ENCODE measurements around the gene SAMD4A.
A peak's percentile ranks its signal among the peaks of the same experiment; 100 is the strongest.

Gene SAMD4A

DNA sequence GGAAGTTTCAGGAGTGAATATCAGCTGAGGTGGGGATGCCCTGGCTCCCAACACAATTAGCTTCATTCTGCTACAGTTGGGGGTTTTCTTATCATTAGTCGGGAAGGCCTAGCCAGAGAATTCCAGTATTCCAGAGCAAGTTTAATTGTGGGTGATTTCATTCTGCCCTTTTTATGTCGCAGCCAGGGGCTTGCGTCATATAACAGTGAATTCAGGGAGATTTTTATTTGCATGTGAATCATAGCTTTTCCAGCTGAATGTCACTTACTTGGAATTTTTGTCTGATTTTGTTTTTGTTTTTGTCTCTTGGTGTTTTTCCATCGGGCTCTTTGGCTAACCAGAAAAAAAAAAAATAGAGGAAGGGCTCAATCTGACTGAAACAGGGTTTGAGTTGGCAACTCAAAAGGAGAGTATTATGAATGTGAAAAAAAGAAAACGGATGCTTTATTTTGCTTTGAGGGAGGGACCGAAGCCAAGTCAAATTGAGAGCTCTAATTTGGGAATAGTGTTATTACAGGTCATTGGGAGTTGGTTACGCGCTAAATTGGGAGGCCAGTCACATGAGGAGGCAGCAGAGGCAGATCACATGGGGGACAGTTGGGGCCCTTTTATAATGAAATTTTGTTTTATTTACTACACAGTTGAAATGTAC is 119.4 kb downstream of the SAMD4A start:
- DNase-seq = peak in 1 of 2 donors; percentile 21

DNA sequence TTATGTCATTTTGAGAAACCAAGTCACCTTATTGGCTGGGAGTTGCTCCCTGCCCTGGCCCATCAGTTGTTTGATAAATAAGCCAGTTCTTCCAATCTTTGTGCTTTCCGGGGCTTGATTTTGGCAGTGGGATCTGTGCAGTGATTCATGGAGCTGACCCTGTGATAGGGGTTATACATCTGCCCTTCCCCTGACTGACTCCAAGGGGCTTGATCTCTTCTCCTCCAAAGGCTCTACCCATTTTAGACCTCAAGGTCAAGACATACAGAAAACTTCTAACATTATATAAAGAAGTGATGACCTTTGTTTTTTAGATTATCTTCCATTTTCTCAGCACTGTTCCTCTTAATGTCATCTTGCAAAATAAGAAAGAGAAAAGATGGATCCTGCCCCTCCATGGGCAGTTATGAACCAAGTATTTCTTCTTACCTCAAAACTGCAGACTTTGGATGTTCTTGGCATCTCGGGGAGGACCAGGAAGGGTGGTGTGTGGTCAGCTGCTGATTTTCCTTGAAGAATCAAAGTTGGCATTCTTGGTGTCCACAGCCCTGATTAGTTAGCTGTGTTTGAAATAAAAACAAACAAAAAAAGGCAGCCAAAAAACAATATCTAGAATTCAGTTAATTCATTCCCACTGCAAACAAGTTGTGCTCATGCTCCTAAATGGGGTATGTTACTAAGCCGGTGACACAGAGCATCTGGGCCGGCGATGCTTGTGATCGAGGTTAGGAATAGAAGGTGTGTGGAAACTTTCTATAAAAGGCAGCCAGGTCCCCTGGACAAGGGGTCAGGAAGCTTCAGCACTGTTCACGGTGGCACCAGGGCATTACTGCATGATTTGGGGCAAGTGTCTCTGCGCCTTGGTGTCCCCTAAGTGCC is 120.2 kb downstream of the SAMD4A start:
- DNase-seq = no peak

DNA sequence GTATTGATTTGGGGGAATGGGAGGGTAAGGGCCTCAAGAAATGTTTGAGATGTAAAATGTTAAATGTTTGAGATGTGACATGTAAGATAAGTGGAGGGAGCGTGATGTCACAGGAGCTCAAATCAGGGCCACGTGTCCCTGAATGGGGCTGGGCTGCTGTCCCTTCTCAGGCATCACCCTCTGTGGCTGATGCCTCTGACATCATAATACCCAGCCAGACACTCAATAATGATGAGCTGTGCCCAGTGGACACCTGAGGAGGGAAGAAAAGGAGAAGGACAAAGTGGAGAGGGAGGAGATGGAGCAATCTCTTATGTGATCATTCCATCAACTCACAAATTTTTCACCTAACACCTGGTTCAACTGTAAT is 120.8 kb downstream of the SAMD4A start:
- no peak for DNase-seq

DNA sequence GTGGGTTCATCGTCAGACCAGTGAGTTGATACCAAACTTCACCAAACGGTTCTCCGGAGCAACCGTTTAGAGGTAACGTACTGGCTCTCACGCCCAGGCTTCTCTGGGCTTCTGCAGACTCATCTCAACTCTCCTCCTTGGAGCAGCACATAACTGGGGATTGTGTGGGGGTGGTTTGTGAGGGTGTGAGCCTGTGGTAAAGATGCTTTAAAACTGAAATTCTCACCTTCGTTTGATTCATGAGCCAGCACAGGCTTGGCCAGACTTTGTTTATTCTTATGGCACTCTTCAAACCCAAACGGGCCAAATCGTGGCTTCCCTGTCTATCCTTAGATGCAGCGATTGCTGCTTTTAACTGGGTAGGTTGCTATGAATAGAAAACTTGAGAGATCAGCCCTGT is 121.3 kb downstream of the SAMD4A start:
- no peak for DNase-seq

DNA sequence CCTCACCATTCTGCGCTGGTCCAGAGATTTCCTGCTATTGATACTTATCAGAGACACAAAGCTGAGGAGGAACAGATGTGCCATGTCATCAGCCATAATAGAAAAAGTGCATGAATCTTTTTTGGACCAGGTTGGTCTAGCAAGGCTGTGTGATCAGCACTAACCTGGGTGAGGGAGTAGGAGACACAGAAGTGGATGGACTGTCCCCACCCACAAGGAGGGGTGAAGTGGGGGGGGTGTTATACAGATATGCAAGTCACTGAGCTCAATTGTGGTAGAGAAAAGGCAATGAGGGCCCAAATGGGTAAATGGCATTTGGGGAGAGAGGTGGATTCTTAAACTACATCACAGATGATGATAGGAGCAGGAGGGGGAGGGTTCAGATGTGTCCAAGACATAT is 123.0 kb downstream of the SAMD4A start:
- no peak for DNase-seq

DNA sequence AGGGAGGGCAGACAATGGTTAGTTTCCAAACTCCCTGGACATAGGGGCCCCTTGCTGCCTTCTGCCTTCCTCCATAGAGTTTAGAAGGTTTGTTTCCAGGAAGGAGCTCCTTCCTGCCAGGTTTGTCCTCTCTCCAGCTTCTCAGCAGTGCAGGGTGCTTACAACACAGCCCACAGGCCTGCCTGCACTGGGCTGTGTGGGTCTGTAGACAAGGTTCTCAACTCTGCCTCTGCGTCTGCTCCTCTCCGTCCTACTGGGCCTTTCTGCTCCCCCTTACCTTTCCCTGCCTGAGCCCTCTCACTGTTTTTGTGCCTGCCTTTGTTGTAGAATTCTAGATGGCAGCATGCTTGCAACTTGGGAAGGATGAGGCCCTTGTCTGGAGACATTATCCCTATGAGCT is 124.0 kb downstream of the SAMD4A start:
- no peak for DNase-seq

DNA sequence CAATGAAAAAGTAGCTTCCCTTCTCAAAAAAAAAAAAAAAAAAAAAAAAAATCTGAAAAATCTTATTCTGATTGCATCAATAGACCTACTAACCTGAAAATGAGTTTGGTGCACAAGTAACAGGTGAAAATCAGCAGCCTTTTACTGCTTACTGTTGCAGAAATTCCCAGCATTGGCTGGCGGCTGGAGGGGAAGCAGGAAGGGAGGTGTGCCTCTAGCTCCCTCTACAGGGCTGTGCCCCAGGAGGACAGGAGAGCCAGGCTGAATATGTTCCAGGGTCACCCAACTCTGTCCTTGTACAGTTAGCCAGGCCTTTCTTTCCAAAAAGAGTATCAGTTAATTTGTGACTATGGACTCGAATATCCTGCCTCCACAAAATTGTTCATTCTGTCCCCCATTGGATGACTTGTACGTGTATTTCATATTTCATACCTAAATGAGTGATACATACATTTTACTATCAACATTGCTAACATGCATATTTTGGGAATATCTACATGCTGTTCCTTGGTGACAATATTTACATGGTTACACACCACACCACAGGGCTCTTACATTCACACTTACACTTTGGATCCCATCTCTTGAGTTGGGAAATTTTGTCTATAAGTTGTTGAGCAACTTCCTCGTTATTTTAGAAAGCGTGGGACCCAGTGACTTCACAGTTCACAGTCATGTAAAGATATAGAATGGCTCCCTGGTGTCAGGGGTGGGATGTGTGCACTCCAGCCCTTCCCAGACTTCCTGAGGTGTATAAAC is 124.8 kb downstream of the SAMD4A start:
- peak; percentile 85 to 87 for DNase-seq

DNA sequence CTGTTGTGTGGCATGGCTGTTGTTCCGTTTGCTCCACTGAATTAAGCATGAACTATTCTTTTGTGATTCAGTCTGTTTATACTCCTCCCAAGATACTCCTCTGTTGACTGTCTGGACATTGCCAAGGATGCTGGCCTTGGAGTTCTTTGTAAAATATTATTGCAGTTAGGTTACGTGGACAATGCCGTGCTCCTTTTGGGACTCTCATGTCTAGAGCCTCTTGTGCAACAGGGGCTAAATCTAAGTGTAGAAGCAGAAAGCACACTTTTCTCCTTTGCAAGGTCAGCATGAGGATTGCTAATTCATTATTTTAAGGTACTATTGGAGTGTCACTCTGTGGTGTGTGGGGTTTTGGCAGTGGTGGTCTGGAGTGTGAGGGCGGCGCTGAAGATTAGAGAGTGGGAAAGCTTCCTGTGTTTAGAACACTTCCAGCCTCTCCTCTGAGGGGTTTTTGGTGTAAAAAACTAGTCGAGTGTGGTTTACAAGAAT is 125.4 kb downstream of the SAMD4A start:
- DNase-seq = no peak

DNA sequence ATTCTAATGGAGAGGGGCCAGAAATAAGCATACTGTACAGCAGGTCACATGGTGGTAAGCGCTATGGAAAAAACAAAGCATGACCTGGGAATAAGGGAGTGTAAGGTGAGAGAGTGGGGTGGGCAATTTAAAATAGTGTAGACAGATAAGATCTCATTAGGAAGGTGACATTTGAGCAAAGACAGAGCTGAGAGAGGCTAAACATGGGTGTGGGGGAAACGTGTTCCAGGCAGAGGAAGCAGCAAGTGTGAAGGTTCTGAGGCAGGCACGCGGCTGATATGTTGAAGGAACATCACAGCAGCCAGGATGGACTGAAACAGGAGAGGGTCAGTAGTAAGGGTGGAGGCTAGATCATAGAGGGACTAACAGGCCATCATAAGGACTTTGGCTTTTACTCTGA is 126.8 kb downstream of the SAMD4A start:
- DNase-seq = no peak

DNA sequence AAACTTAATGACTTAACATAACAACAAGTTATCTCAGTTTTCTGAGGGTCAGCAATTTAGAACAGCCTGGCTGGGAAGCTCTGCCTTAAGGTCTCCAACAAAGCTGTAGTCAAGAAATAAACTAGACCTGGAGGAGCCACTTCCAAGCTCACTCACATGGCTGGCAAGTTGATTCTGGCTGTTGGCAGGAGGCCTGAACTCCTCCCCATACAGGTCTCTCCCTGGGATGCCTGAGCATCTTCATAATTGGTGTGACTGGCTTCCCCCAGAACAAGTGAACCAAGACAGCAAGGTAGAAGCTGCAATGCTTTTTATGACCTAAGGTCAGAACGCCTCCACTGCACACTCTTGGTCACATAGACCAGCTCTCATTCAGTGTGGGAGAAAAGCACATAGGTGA is 128.3 kb downstream of the SAMD4A start:
- DNase-seq = no peak

DNA sequence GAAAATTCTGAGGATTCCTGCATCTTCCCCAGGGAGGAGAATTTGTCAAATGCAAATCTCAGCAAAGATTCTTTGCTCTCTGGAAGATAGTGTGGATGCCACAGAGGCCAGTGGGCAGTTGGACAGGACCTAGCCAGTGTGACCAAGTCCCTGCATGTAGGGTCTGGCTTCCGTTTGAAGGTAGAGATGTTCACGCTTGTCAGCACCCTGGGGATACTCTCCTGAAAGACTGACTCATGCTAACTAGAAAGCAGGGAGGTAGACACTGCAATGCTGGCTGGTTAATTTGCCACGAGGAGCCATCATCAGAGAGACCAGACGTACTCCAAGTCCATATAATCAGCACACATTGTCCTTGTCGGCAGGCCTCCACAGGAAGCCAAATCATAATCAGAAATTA is 130.1 kb downstream of the SAMD4A start:
- DNase-seq = no peak

DNA sequence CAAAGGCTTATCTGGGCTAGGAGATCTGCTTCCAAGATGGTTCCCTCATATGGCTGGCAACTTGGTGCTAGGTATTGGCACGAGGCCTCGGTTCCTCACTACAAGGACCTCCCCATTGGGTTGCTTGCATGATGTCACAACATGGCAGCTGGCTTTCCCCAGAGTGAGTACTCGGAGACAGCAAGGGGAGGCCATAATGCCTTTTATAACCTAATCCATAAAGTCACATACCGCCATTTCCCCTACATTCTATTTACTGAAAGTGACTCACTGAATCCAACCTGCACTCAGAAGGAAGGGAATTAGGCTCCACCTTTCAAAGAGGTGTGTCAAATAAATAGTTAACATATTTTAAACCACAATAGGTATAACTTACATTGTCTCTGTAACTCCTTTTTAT is 130.9 kb downstream of the SAMD4A start:
- no peak for DNase-seq

DNA sequence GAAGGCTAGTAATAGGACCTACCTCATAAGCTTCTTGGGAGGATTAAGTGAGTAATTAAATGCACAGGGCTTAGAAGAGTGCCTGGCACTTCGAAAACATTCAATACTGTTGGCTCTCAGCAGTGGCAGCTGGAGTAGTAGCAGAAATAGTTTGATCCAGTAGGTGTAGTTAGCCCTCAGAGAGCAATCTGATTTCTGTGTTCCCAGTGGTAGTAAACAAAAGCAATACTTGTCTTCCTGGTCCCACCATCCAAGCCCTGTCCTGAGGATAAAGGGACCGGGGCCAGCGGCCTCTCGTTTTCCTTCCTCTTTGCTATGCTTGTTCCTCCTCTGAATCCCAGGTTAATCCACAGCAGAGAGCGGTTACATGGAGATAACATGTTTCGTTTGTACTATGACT is 131.6 kb downstream of the SAMD4A start:
- no peak for DNase-seq

DNA sequence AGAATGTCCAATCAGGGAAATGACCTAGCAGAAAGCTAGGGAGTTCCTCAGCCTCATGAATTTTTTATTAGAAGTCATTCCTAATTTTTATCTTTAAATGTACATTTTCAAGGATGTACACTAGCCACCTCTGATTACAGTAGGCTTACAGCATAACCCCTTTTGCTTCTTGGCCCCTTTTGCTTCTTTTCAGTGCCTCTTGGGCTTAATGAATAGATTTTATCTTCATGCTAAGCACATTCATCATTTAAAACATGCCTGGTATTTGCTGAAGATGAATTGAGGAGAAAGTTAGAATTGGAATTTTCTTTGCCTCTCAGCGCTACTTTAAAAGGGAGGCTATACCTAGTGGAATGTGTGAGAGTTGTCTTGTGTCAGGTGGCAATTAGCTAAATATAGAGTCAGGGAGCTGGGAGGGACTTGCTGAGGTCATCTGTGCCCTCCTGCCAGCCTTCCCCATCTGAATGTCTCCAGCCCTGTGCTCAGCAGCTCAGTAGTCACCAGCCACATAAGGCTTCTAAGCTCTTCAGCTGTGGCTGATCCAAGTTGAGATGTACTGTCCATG is 132.1 kb downstream of the SAMD4A start:
- DNase-seq = no peak

DNA sequence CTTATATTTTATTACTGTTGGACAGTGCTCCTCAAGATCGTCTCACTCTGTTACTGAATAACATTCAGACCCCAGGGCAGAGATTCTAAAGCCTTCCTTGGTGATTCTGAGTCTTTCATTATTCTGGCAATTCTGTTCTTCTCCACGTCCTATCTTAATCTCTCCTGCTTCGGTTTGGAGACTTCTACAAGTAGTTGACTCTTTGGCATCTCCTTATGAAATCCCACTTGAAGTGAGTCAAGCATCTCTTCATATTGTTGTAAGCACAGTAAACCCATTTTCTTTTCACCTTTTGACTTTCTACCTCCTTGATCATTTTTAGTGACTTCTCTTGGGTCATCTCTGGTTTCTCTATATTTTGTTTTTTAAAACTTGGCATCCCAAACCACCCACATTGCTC is 132.8 kb downstream of the SAMD4A start:
- no peak for DNase-seq

DNA sequence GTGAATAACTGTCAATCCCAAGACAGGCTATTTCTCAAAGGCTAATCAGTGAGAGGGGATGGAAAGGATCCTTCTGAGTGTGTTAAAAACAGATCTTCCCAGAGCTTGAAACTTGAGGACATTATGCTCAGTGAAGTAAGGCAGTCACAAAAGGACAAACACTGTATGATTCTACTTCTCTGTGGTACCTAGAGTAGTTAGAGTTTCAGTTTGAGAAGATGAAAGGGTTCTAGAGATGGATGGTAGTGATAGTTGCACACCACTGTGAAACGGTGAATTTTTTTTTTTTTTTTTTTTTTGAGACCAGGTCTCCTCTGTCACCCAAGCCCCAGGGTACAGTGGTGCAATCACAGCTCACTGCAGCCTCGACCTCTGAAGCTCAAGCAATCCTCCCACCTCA is 133.8 kb downstream of the SAMD4A start:
- DNase-seq = no peak

DNA sequence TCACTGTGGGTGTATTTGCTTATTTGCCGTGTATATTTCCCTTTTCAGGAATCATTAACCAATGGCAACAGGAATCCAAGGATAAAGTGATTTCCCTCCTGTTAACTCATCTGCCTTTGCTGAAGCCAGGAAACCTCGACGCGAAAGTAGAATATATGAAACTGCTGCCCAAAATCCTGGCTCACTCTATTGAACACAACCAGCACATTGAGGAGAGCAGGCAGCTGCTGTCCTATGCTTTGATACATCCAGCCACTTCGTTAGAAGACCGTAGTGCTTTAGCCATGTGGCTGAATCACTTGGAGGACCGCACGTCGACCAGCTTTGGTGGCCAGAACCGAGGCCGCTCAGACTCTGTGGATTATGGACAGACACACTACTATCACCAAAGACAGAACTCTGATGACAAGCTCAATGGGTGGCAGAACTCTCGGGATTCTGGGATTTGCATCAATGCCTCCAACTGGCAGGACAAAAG is 135.1 kb downstream of the SAMD4A start:
- no peak for DNase-seq

DNA sequence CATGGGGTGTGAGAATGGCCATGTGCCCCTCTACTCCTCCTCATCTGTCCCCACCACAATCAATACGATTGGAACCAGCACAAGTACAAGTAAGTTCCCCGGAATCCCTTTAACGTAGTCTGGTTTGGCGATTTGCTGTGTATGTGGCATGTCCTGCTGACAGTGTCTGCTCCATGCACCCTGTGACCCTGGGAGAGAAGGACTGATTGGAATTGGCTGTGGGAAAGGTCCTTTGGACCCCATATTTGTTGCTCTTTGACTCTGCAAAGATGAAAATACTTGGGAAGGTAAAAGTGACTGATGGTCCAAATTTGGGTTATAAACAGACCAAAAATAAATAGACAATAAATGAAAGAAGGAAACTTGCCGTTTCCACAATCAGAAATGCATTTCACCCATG is 135.6 kb downstream of the SAMD4A start:
- no peak for DNase-seq

DNA sequence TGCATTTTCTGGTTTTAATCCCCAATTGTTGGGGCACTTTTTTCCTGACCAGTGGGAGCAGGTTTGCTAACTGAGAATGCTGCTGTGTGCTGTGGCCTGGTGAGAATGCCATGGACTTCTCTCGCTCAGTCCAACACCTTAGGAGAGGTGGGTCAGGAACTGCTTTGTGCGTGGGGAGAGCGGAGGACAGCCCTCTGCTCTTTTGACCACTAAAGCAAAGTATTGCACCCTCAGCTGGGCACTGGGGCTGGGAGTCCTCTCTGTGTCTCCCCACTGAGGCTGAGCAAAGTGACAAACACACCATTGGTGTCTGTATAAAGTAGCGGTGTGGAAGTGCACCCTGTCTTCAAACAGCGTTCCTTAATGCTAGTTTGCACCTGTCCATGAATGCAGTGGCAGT is 136.2 kb downstream of the SAMD4A start:
- no peak for DNase-seq

DNA sequence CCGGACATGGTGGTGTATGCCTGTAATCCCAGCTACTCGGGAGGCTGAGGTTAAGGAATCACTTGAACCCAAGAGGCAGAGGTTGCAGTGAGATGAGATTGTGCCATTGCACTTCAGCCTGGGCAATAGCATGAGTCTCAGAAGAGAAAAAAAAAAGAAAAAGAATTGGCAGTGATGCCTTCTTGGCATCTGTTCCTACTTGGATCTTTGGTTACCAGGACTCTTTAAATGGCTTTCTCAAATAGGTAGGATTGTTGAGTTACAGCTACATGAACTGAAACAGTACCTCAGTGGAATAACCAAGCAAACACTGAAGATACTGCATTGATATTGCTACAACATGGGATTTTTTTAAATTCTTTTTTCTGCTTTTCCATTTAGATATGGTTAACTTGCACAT is 136.8 kb downstream of the SAMD4A start:
- no peak for DNase-seq

DNA sequence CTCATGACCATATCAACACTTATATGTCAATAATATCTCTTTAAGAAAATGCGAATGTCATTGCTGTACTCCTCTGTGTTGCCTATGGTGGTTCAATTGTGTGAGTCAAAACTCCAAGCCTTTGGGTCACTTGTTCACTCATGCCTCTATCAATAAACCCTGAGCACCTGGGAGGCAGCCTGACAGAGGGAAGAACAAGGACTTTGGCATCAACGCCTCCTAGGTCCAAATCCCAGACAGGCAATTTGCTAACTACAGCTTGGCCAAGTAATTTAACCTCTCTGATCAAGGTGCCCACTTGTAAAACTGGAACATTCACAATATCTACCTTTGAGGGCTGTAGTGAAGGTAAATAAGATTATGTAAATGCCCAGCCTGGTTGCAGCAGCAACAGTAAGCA is 137.8 kb downstream of the SAMD4A start:
- no peak for DNase-seq

DNA sequence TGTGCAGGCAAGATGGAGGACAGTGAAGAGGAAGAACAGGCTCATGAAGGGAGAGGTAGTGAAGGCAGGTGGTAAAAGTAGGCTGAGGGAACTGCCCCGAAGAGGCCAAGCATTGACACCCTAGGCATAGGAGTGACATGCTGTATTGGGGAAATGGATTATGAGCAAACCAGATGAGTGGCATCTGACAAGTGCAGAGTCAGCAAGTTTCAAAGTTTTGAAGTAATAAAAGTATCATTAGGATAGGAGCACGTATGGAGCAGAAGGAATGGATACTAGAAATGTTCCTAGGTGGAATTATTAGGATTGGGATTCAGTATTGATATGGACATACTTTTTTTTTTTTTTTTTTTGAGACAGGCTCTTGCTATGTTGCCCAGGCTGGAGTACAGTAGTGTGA is 139.8 kb downstream of the SAMD4A start:
- DNase-seq = no peak

DNA sequence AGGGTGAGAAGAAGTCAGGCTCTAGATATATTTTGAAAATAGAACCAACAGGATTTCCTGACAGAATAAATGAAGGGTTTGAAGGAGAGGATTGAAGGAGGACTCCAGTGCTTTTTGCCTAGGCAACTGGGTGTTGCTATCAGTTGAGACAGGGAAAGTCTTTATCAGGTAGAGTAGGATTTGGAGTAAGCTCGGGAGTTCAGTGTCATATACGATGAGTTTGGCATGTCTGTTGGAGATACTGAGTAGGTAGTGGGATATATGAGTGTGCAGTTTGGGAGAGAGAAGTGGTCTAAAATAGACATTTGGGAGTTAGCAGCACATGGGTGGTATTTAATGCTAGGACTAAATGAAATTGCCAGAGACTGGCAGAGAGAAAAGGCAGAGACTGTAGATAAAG is 141.2 kb downstream of the SAMD4A start:
- DNase-seq = no peak

Measured in inflammatory macrophage treated with lipopolysaccharide for 1 hour (primary cell).